ENCODE results near the gene POU1F1.
"Not testable (repeated sequence)": the region's sequence is repeated elsewhere in the genome, so short reads cannot be mapped to it uniquely, and the experiment has no call there.

The POU1F1 gene, protein sequence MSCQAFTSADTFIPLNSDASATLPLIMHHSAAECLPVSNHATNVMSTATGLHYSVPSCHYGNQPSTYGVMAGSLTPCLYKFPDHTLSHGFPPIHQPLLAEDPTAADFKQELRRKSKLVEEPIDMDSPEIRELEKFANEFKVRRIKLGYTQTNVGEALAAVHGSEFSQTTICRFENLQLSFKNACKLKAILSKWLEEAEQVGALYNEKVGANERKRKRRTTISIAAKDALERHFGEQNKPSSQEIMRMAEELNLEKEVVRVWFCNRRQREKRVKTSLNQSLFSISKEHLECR

DNA sequence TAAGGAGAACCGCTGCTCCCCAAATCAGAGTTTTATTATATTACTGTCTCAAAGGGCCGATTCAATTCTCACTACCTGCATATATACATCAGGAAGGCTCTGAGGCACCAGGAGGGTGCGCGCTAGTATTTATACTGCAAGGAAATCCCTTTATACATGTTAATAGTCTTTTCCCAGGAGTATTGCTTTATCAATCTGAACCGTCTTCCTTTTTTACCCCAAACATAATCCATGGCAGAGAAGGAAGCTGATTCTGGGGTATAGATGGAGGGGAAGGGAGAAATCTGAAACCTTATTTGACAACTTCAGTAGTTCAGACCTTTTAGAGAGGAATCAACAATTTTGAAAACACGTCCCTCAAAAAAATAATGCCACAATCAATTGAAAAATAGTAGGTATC lies at the start of gene POU1F1:
POU1F1 (minus strand) TSS at position 101 of the 400 bp plus-strand sequence. CDS start 122 bp downstream, outside the sequence.
- DNase-seq, result no peak

DNA sequence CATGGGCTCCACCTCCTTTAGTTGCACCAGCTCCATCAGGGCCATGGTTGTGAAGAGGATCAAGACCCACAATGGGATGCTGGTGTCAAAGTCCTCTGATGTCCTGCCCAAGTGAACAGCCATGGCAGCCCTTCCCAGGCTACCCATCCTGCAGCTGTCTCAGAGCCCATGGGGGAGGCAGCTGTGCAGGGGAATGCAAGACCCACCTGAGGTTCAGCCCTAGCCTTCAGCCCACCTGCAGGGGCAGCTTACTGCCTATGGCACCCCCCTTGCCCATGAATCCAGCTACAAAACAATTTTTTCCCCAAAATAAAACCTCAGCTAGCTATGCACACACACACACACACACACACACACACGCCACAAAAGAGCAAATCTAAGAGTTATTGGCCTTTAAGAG lies 48.2 kb upstream of the POU1F1 start:
- no peak for DNase-seq

DNA sequence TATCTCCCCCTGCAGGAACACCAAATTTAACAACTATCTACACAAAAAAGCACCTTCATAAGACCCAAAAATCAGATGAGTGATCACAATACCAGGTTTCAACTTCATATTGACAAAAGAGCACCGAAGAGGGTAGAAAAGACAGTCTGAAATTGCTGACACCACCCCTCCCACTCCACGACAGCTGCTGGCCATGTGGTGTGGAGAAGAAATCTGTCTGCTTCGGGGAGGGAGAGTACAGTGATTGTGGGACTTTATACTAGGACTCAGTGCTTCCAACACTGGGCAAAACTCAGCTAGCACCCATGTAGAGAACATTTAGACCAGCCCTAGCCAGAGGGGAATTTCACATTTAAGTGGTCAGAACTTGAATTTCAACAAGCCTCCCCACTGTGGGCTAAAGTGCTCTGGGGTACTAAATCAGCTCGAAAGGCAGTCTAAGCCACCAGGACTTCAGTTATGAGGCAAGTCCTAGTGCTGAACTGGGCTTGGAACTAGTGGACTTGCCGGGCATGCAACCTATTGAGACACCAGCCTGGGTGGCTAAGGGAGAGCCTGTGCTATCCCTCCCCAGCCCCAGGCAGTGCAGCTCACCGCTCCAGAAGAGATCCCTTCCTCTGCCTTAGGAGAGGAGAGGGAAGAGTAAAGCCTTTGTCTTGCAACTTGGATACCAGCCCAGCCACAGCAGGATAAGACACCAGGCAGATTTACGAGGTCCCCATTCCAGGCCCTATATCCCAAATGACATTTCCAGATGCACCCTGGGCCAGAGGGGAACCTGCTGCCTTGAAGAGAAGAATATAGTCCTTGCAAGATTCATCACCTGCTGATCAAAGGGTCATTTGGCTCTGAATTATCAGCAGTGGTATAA lies 44.6 kb upstream of the POU1F1 start:
- no peak for DNase-seq

DNA sequence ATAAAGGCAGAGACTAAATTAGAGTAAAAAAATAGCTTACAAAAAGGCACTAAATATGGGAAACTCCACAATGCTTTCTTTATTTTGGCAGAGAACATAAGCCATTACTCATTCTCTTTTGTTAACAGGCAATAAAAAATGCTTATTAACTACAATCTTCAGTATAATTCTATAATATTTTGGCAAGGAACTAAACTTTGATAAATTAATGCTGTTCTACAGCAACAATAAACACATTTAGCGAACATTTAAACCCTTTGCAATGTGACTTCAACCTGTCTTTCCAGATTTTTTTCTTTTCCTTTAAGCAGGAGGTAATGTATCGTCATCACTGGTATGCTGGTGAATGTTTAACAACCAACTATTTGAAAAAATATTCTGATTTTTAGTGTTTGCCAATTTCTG lies 42.2 kb upstream of the POU1F1 start:
- no peak for DNase-seq

DNA sequence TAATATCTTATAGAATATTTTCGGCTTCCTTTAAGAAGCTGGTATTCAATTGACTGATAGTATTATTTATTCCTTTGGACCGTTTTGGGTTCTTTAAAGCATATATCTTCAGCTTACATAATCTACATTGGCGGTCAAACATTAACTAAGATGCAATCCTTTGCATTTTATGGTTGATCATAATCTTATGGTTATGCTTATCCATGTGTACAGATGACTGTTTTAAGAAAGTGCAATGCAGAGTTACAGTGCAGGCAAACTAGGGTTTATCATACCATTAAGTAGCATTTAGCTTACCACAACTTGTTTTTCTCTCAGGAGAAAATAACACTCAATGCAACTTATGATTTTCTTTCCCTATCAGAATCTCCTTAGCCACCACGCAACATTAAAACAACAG lies 41.4 kb upstream of the POU1F1 start:
- no peak for DNase-seq

DNA sequence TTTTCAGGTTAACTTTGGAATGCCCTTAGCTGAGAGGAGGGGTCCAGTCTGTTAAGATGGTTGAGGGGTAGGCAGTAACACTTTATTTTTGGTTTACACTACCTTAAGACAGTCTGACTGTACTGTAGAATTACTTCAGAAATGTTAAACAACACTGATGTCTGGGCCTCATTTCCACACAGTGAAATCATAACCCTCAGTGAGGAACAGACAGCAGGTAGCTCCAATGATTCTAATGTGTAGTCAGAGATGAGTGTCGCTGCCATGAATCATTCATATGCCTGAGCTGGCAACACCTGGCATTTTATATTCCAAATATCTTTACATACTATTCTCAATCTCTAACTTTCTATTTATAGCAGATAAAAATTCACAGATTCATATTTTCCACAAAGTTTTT lies 37.3 kb upstream of the POU1F1 start:
- no peak for DNase-seq

DNA sequence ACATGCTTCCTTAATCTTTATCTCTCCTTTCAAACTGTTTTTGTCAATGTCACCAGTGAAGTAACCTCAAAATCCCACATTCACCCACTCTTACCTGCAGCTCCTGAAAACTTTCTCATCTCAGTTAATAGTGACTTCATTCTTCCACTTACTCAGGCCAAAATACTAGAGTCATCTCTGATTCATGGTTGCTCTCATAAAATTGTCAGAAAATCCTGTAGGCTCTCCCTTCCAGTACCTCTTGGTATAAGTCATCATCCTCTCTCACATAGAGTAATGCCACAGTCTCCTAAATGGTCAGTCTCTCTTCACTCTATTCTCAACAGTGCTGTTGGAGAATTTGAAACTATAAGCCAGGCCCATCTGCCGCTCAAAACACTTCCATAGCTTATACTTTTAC lies 34.9 kb upstream of the POU1F1 start:
- no peak for DNase-seq

DNA sequence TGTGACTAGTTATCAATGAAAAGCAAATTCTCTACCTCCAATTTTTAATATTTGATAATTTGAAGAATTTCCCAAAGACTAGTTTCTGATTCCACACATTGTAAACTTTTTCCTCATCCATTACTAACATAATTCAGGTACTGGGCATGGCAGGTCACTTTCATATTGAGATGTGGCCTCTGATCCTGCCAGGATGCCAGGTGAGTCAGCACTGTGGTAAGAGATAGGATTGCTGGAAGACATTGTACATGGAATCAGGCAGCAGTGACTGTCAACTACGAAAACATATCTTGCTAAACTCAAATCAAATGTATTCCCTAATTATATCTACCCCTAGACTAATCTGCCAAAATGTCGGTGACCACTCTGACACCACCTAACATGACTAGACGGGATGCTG lies 33.2 kb upstream of the POU1F1 start:
- no peak for DNase-seq

DNA sequence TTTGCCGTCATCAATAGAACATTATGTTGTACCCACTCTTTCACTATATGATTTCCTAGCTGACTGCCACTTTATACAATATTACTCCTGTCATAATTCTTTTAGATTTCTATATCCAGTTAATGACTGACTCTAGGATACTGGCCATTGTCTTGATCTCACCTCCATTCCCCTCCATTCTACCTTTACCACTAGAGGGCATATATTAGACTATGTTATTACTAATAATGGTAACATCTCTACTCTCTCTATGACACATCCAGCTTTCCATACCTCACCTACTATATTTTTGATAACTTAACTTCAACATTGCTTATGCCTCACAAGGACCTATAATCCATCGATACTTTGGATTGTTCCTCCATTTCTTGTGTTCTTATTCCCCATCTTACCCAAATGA lies 31.4 kb upstream of the POU1F1 start:
- no peak for DNase-seq

DNA sequence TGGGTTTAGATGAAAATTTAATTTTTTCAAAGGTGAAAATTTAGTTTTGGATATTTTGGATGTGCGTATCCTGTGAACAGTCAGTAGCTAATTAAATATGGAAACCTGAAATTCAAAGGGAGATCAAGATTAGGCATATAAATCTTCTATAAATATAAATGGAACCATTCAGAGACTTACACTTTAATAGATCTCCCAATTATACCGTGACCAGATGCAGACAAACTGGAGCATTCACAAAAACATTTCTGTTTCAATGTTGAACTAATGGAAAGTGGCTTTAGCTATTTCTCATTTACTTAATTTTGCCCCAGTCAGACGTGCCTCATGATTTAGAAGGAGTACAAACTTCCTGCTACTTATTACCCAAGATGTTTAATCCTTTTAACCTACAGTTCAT lies 29.1 kb upstream of the POU1F1 start:
- no peak for DNase-seq

DNA sequence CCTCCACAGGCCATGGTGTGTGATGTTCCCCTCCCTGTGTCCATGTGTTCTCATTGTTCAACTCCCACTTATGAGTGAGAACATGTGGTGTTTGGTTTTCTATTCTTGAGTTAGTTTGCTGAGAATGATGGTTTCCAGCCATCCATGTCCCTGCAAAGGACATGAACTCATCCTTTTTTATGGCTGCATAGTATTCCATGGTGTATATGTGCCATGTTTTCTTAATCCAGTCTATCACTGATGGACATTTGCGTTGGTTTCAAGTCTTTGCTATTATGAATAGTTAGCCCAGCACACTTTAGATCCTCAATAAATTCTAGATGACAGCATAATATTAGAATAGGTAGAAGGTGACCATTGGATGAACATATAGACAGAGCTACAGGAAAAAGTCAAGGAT lies 28.6 kb upstream of the POU1F1 start:
- not testable (repeated sequence) for DNase-seq

DNA sequence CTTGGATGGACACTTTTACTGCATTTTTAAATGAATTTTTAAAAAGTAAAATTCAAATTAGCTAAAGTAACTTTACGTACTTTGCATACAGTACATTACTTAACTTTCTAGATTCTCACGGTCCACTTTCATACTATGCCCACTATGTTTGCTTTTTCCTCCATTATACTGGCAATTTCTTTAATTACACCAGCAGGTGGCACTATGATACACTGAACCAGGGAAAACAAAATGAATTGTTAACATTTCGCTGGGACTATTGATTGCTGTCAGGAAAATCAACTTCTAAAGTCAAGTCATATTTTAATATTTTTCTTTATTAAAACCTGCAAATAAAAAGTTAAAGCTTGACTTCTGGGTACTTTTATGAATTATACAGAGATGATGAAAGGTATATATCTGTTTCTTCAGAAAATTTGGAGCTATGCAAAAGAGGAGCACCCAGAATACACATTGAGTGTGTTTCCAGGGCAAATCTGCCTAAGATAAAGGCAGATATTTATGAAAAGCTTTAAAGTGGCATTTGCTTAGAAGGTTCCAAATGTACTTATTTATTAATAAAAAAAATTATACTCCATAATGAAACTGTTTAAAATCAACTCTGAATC lies 21.8 kb upstream of the POU1F1 start:
- DNase-seq, result no peak

DNA sequence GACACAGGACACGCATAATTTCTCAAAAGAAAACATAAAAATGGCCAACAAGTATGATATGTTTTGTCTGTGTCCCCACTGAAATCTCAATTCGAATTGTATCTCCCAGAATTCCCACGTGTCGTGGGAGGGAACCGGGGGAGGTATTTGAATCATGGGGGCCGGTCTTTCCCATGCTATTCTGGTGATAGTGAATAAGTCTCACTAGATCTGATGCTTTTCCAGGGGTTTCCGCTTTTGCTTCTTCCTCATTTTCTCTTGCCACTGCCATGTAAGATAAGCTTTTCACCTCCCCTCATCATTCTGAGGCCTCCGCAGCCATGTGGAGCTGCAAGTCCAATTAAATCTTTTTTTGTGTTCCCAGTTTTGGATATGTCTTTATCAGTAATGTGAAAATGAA lies 12.1 kb upstream of the POU1F1 start:
- no peak for DNase-seq

DNA sequence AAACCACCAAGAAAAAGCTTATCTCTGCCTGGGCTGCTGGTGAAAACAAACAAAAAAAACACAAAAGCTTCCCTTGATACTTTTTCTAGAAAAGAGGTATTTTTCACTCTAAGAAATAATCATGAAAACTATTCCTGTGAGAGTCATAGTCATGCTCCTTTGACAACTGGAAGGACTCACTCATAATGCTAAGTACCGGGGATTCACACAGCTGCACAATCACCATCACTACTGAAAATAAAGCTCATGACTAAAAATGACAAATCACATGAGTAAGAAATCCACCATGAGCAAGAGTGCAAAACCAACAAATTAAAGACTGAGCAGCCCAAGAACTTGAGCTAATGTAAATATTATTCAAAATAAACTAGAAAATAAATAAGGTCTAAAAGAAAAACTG lies 10.6 kb upstream of the POU1F1 start:
- no peak for DNase-seq

DNA sequence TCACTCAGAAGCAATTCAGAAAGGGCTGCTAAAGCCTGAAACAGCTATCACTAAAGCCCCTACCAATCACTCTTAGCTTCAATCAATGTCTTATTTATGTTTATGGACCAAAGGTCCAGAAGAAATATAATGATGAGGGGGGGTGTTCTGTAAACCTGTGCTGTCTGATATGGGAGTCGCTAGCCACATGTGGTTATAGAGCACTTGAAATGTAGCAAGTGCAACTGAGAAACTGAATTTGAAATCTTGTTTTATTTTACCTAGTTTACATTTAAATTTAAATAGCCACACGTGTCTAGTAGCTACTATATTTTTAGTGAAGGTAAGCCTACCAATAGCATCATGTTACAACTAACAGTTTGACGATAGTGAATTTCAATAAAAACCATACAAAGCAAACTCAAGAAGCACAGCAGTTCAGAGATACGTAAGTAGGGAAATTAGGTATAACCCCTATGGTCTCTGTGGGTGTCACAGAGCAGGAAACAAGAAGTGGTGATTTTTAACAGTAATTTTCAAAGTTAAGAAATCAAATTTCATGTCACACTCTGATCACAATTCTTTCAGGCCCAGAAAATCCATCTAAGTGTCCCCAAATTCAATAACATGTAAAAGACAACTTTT lies 3.6 kb downstream of the POU1F1 start:
- DNase-seq, result no peak

DNA sequence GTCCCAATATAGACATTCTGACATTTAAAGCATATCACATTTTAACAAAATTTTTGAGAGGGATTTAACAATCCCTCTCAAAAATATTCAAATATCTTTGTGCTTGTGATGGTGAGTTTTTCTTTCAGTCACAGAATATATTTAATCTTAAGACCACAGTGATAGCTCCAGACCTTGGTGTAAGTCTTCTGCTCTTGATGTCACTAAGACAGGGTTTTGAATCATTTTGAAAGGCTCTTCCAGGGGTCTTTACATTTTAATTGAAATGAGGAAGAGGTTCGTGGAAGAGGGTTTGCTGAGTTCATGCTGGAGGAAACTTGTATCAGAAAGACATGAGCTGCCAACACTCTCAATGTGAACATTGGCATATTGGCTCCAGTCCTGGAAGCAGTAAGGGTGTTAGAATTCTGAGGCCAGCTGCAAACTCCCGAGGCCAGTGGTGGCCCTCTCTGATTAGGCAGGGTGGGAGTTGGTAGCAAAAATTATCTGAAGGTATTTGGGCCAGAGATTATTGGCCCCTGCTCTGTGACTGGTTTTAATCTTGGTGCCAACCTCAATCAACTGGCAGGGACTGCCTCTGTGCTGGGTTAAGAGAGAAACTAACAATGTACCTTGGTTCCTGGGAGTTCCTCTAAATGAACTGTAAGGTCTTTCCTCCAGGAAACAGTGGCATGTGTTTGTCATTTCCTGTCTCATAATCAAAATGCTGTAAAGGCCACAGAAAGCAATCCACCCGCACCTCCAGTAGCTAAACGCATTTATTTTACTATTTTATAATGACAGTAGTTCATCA lies 5.3 kb downstream of the POU1F1 start:
- no peak for DNase-seq

DNA sequence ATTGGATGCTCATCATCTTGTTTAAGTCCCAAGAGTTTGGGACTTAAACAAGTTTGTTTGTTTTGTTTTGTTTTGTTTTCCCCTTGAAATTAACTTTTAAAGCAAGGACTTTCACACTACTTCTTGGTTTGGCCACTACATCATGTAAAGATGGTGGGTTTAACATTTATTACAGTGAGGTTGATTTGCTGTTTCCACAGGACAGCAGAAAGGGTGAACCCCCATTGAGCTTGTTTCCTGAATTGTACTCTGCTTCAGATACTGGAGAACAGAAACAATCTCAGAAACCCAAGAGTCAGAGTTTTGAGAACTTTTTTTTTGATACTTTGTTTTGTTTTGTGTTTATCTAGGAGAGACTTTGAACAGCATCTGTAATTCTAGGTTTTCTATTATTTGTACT lies 6.7 kb downstream of the POU1F1 start:
- no peak for DNase-seq

DNA sequence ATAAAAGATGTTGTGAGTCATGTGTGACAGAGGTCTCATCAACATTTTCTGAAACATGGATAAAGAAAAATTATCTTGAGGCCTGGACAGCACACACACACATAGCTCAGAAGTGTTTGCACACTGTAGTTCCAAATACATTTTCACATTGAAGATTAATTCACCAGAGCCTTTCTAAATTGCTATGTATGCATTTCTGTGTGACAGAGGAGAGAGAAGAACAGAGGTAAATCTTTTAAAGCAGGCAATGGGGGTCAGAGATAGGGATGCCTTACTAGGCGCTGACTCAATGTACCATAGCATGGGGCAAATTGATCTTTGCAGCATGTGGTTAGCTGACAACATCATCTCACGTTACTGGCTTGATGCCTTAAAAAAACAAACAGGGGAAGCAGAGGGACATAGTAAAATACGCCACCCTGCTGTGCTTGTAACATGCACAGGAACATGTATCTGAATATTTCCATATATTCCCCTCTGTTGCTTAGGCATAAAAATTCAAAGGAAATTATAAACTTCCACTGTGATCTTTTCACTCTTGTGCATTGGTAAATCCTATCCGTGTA lies 7.7 kb downstream of the POU1F1 start:
- no peak for DNase-seq

DNA sequence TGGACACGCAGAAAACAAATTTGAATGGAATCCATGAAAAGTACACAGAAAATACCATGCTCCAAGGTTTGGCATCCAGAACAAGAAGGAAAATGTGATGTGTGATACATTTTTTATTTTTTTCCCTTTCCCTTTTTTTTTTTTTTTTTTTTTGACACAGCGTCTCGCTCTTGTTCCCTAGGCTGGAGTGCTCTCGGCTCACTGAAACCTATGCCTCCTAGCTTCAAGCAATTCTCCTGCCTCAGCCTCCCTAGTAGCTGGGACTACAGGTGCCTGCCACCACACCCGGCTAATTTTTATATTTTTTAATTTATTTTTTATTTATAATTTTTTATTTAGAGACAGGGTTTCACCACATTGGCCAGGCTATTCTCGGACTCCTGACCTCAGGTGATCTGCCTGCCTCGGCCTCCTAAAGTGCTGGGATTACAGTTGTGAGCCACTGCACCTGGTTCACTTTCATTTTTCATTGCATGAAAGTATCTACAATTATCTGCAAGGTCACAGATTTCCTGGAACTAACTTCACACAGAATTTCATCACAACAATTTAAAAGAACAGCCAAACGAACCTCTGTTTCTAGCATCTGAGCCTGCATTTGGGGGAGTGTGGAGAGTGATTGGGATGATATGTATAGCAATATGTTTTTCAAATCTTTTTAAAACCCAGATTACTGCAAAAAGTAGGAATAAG lies 8.3 kb downstream of the POU1F1 start:
- DNase-seq, result no peak

DNA sequence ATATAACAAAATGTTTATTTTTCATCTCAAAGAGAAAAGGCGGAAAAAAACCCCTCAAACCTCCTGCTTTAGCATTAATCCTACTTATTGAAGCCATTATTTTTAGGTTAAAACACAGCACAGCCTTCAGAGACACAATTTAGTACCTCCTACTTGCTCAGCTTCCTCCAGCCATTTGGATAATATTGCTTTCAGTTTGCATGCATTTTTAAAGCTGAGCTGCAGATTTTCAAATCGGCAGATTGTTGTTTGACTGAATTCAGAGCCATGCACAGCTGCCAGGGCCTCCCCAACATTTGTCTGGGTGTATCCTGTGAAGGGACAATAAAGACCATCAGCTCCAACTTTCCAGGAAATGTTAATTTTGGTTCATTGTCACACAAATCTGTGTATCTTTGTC lies 14.5 kb downstream of the POU1F1 start:
- no peak for DNase-seq

DNA sequence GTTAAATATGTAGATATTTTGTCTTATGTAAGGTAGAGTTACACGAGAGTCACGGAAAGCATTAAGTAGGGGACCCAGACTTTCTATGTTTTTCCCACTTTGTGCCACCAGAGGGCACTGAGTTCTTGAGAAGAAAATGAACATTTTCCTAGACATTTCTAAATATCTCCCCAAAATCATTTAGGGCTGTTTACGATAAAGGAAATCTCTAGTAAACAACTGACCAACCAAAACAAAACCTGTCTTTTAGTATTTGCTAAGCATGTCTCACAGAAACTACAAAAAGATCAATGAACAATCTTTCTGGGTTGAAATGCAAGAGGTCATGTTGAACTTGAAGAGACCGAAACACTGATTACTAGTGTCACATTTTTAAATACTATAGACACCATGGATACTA lies 16.1 kb downstream of the POU1F1 start:
- no peak for DNase-seq

DNA sequence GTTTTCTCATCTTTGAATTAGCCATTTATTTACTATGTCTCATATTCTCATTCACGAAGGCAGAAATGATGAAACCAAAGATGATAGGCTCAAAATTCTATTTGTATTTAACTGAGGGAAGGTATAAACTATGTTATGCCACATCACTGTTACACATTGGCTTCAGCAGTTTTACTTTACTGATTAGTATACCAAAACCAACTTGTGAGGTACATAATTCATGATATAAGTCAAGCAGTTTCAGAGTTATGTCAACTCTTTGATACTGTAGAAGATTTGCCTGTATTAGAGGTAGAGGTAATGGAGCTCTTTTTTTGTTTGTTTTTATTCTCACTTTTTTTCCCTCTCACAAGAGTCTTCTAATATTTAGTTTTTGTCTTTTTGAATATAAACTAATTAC lies 26.4 kb downstream of the POU1F1 start:
- DNase-seq, result no peak

All from 8988T (cell line).